Measurements from ENCODE around the gene DAPK2. TPM values are rescaled to one million over a fixed set of nuclear protein-coding genes. Genes with fewer than 3 reads are reported as not detected.

The DAPK2 gene
- total RNA-seq, 3 donors from 2014 or later: 32.0 to 82.0 (median 35.5) TPM

DNA sequence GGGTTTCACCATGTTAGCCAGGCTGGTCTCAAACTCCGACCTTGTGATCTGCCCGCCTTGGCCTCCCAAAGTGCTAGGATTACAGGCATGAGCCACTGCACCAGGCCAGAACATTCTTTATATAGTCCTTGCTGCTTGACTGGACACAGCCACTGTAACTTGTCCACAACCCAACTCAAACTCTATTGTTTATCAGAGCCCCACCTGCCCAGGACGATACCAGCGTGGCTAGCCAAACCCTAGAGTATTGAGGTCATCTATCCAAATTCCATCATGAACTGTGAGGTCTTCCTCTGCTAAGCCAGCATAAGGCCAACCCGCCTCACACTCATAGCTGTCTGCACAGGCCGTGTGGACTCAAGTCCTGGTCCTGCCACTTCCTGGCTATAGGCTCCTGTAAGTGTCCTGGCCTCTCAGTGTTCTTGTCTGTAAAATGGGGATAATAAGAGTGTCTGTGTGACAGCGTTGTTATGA lies 63.9 kb downstream of the DAPK2 start:
- intact Hi-C loops (cut with DNase I, micrococcal nuclease): no loop called here
- no peaks in the 10 kb centered on the region for H3K36me3 ChIP-seq (ENCODE audit: low read depth)
- H3K4me3 ChIP-seq: no peak overlapping the region
- H3K4me1 ChIP-seq (ENCODE audit: low read depth): no peaks in the 10 kb centered on the region
- H3K9me3 ChIP-seq: no peaks in the 10 kb centered on the region
- ATAC-seq: no peak
- no peak for DNase-seq
- TF ChIP-seq, protein P1, sequence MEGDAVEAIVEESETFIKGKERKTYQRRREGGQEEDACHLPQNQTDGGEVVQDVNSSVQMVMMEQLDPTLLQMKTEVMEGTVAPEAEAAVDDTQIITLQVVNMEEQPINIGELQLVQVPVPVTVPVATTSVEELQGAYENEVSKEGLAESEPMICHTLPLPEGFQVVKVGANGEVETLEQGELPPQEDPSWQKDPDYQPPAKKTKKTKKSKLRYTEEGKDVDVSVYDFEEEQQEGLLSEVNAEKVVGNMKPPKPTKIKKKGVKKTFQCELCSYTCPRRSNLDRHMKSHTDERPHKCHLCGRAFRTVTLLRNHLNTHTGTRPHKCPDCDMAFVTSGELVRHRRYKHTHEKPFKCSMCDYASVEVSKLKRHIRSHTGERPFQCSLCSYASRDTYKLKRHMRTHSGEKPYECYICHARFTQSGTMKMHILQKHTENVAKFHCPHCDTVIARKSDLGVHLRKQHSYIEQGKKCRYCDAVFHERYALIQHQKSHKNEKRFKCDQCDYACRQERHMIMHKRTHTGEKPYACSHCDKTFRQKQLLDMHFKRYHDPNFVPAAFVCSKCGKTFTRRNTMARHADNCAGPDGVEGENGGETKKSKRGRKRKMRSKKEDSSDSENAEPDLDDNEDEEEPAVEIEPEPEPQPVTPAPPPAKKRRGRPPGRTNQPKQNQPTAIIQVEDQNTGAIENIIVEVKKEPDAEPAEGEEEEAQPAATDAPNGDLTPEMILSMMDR (IDR thresholded peaks at IDR 0.05): no peak

- no peak for DNase-seq
- ATAC-seq: no peak
- TF ChIP-seq, protein P1 (IDR thresholded peaks at IDR 0.05): no peak
These were observed 64.5 kb downstream of the DAPK2 start for GRCh38 chr15:63981596-63982320.

DNA sequence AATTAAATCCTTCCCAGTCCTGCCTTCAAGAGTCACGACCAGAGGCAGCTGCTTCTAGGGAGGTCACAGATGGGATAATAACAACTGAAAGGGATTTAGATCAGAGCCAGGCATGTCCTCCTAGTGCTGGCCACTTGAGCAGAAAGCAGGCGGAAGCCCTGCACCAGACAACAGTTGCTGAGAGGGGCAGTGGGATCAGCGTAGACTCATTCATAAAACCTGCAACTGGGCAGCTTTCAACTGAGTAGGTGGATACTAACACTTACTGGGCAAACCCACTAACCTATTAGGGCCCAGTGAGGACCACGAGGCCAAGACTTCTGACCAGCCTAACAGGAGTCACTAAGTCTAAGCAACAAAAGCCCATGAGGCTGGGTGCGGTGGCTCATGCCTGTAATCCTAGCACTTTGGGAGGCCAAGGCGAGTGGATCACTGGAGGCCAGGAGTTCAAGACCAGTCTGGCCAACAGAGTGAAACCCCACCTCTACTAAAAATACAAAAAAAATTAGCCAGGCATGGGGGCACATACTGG lies 67.0 kb downstream of the DAPK2 start:
- peak in 1 of 3 donors; percentile 1 for DNase-seq

More at GRCh38 chr15:63981596-63982320, 64.5 kb downstream of the DAPK2 start:
- Histone ChIP-seq H3K9me3 (no peaks in the 10 kb centered on the region), H3K4me1 (ENCODE audit: low read depth) (no peaks in the 10 kb centered on the region), H3K4me3 (no peak overlapping the region), H3K36me3 (ENCODE audit: low read depth) (no peaks in the 10 kb centered on the region)
- intact Hi-C loops (cut with DNase I, micrococcal nuclease): no loop called here

DNA sequence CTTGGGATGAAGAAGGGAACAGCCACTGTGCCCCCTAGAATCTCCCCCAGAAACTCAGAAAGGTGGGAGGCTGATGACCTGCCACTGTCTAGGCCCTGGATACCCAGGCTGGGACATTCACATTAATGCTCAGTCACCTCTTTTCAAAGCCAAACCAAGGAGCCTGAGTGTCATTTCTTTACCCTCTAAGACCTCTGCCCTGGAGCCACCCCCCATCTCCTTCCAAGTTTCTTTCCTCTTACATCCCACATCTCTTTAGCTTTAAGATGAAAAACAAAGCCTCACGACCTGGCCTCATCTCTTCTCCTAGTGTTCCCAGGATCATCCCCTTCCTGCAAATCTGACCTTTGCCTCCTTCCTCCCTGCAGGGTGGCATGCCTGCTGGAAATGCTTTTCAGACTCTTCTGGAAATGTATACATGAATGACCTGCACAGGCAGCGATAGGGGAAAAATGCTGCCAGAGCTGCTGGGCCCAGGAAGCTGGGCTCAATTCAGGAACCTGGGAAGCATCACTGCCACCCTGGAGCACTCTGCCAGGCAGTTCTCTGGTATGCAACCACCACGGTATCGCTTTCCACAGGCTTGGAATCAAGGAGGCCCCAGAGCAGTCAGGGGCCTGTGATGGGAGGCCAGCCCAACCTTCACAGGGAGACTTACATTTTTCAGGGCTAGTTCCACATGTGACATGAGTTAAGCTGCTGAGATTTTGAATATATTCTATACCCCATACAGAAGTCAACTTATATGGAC lies 67.6 kb downstream of the DAPK2 start:
- intact Hi-C loops (cut with DNase I, micrococcal nuclease): no loop called here
- Histone ChIP-seq H3K4me1 (ENCODE audit: low read depth) (no peaks in the 10 kb centered on the region), H3K36me3 (ENCODE audit: low read depth) (no peaks in the 10 kb centered on the region), H3K4me3 (no peak overlapping the region), H3K9me3 (no peaks in the 10 kb centered on the region)
- ATAC-seq: peak; percentile 77
- DNase-seq: peak in 1 of 3 donors; percentile 19
- TF ChIP-seq, protein P1 (IDR thresholded peaks at IDR 0.05): no peak

More for the DNA sequence above, 67.0 kb downstream of the DAPK2 start:
- H3K4me1 ChIP-seq (ENCODE audit: low read depth): no peaks in the 10 kb centered on the region
- H3K9me3 ChIP-seq: no peaks in the 10 kb centered on the region
- H3K4me3 ChIP-seq: no peak overlapping the region
- intact Hi-C loops (cut with DNase I, micrococcal nuclease): no loop called here
- TF ChIP-seq, protein P1 (IDR thresholded peaks at IDR 0.05): no peak
- ATAC-seq: no peak
- no peaks in the 10 kb centered on the region for H3K36me3 ChIP-seq (ENCODE audit: low read depth)

DNA sequence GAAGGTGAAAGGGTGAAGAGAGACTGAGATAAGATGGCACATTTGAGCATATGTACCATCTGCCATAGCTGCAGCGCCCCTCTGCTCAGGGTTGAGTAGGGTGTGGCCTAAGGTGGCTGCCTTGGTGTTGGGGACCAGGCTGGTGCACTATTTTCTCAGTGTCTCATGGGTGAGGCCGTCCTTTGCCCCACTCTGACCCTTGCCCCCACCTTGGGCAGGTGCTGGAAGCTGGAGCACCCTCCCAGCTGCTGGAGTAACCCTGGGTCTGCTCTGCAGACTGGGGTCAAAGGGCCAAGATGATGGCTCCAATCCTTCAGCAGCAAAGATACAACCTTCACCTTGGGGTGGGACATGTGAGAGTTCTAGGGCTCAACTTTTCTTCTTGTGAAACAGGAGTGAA lies 69.2 kb downstream of the DAPK2 start:
- Histone ChIP-seq H3K4me1 (ENCODE audit: low read depth) (peaks cover 6% of the 10 kb centered on the region), H3K9me3 (no peaks in the 10 kb centered on the region), H3K4me3 (no peak overlapping the region), H3K36me3 (ENCODE audit: low read depth) (no peaks in the 10 kb centered on the region)
- peak; percentile 63 for ATAC-seq
- intact Hi-C loops (cut with DNase I, micrococcal nuclease): no loop called here
- peak in 1 of 3 donors; percentile 29 for DNase-seq
- TF ChIP-seq, protein P1 (IDR thresholded peaks at IDR 0.05): no peak

Data from mucosa of descending colon (tissue), 3 donors.